A549 treated with CpdA at 1 μM for 4 hours (cell line): ENCODE data around the gene OR2T29. TPM values are rescaled to one million over a fixed set of nuclear protein-coding genes. Genes with fewer than 3 reads are reported as not detected.

Source experiments
- total RNA-seq: library from RNA; stranded (reverse); fragments of 200-300 nt; extraction: Qiagen RNA extraction; gene quantifications from 5 replicates; pipeline ENCODE4 v1.2.3, GENCODE V29; 2022; ENCODE audit warnings: low read depth

The OR2T29 gene, protein sequence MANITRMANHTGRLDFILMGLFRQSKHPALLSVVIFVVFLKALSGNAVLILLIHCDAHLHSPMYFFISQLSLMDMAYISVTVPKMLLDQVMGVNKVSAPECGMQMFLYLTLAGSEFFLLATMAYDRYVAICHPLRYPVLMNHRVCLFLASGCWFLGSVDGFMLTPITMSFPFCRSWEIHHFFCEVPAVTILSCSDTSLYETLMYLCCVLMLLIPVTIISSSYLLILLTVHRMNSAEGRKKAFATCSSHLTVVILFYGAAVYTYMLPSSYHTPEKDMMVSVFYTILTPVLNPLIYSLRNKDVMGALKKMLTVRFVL
- not detected in 5 replicates for total RNA-seq

DNA sequence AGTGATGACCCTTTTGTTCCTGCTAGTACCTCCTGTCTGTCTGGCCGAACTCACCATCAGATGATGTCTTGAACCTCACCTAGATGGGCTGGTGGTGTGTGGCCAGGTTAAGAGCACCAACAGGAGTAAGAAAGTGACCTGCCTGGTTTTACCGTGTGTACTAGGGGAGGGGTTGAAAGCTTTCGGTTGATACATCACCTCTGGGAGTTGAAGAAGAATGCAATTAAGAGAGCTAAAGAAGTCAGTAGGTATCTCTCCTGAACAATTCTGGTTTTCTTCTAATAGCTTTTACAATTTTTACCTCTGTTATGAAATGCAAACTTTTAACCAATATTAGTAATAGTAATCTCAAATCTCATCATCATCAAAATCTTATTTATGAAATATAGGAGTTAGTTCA, at the start of gene OR2T29:
OR2T29 (minus strand) TSS at position 101 of the 400 bp plus-strand sequence. CDS start 3,281 bp downstream, outside the sequence.

DNA sequence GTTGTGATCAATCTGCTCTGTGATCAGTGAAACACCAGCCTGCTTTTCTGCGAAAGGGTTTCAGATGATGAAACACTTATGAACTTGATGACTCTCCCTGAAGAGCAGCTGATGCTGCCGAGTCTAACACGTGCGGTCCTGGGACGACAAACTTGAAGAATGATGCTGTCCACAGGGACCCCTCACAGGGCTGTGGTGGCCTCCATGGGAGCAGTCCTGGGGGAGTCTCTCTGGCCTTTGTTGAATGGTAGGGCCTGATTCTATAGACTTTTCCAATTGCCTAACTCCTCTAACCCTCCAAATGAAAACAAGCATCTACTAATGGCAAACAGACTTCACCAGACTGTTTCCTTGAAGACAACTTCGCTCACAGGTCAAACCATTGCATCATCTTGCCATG, 35.0 kb upstream of the OR2T29 start, which contains the start of gene OR2T10:
OR2T10 (minus strand) TSS at position 112 of the 400 bp plus-strand sequence. CDS start 3,932 bp downstream, outside the sequence.

DNA sequence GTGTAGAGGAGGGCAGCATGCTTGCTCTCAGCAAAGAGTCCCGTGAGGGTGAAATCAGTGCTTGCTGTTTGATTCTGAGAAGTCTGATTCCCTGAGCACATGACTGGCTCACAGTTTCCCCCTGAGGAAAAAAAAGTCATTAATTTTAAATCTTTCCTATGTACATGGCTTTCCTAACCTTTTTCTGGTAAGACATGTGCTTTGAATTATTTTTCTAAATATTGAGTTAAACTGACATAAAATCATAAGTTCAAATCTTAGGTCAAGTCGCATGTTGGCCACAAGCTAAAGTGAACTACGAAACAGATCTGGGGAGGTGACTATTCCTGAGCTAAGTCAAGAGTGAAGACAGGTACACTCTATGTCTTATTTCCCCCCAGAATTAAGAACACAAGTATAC, 12.1 kb upstream of the OR2T29 start, which contains the start of gene OR2T34:
OR2T34 (minus strand) TSS at position 101 of the 400 bp plus-strand sequence; CDS start at position 101, 0 bp downstream.

DNA sequence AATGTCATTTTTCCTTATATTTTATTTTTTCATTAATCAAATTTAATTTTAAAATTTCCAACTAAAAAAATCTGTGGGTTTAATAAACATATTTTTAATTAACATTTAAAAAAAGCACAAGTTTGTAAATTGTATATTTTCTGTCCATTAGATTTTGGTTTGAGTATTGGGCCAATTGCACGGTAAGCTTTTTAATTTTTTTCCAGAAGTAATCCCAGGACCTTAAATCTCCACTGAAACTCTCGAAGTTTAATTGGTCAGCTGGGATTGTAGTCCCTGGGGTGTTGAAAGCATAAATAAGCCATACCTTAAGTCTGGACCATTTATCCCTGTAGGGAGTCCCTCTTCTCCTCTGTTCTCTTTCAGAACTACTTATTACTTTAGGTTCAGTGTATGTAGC, 54.8 kb downstream of the OR2T29 start, which contains the start of gene OR2G6:
OR2G6 (plus strand) TSS at position 301 of the 400 bp plus-strand sequence. CDS start 13,574 bp downstream, outside the sequence.

Other genes starting within 250 kb of the OR2T29 start
- gene OR2M7, start 238.2 kb downstream of the OR2T29 start, total RNA-seq = not detected in 5 replicates
- not detected in 5 replicates for gene OR14C36, start 214.0 kb downstream of the OR2T29 start, total RNA-seq
- gene OR2T4, start 201.1 kb downstream of the OR2T29 start, total RNA-seq = not detected in 5 replicates
- gene OR2T6, start 187.0 kb downstream of the OR2T29 start, total RNA-seq = not detected in 5 replicates
- gene OR2T1, start 159.7 kb downstream of the OR2T29 start, total RNA-seq = not detected in 5 replicates
- not detected in 5 replicates for gene OR2T2, start 117.1 kb downstream of the OR2T29 start, total RNA-seq
- gene OR2T3, start 89.4 kb downstream of the OR2T29 start, total RNA-seq = not detected in 5 replicates
- not detected in 5 replicates for gene OR2T5, start 74.2 kb downstream of the OR2T29 start, total RNA-seq
- gene OR2G6, start 54.7 kb downstream of the OR2T29 start, total RNA-seq = not detected in 5 replicates
- gene OR2T34, start 12.0 kb upstream of the OR2T29 start, total RNA-seq = not detected in 5 replicates
- gene OR2T10, start 34.9 kb upstream of the OR2T29 start, total RNA-seq = not detected in 5 replicates
- not detected in 5 replicates for gene OR2T11, start 72.3 kb upstream of the OR2T29 start, total RNA-seq
- not detected in 5 replicates for gene OR2T35, start 82.5 kb upstream of the OR2T29 start, total RNA-seq
- gene OR2T27, start 92.8 kb upstream of the OR2T29 start, total RNA-seq = not detected in 5 replicates
- gene OR14I1, start 140.0 kb upstream of the OR2T29 start, total RNA-seq = not detected in 5 replicates
- gene LYPD8, start 193.0 kb upstream of the OR2T29 start, total RNA-seq = 0.15 to 0.40 TPM (median 0.26 TPM) in 3 of 5 replicates, not detected in the others